ENCODE data around the gene FAM236C.
"Not testable (repeated sequence)": the region's sequence is repeated elsewhere in the genome, so short reads cannot be mapped to it uniquely, and the experiment has no call there.

- TF ChIP-seq EZH2 (IDR thresholded peaks at IDR 0.05; ENCODE audit: insufficient read depth, poor library complexity, severe bottlenecking); EZH2phosphoT487 (IDR thresholded peaks at IDR 0.05; ENCODE audit: insufficient read depth, low read depth): not testable (repeated sequence)
Observed at GRCh38 chrX:72912315-72912714, at the start of gene FAM236C.
